ENCODE data around the gene QRFP. TPM values are rescaled to one million over a fixed set of nuclear protein-coding genes. Genes with fewer than 3 reads are reported as not detected.
A peak's percentile ranks its signal among the peaks of the same experiment; 100 is the strongest.

Gene QRFP
- not detected in 2 replicates for total RNA-seq (2021)
- long read RNA-seq, partial matches to known transcripts: 0 of 5 reads
- long read RNA-seq, other reads (novel, unspliced or antisense): 5 of 5 reads

DNA sequence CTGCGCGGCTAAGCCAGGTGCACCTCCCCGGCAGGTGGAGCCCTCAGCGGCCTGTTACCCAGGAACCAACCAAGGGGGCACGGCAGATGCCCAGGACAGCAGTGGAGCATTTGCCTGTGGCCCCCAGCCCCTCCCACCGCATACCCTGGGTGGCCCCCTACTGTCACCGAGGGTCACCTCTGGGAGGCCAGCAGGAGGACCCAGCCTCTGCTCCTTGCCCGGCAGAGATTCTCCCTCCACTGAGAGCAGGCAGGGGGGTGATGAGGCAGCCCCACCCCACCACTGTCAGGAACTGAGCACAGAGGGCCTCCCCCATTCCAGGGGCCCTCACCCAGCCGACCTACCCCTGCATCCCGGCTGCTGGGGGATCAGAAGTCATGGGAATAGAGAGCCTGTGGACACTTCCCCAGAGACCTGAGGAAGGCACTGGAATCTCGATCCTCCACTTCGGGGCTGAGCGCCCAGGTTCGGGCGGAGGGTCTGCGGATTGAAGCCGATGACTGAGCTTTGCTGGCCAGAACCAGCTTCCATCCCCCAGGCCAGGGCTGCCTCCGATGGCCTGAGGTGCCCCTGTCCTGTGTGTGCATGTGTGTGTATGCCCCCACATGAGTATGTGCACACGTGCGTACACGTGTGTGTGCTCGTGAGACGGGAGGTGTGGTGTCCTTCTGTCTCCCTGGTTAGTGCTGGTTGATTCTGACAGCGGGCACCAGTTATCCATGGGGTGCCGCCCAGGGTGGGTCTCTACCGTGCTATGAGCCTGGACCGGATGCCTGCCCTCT lies at the start of gene QRFP:
Gene QRFP, minus strand, starts transcription at position 580 of the 782 bp plus-strand sequence. CDS start 2,974 bp downstream, outside the sequence.
- Histone ChIP-seq H4K20me1 (ENCODE audit: control insufficient read depth, insufficient read depth, insufficient read length) (no peaks in the 10 kb centered on the region), H2BK12ac (ENCODE audit: insufficient read length, low read depth, low read length) (no peak within 1 kb of the TSS), H4K8ac (replicated peaks; ENCODE audit: insufficient read length, low read depth, low read length) (no peak within 1 kb of the TSS), H3K23me2 (ENCODE audit: insufficient read length, low read depth, low read length, poor library complexity, severe bottlenecking) (no peaks in the 10 kb centered on the region), H2BK20ac (ENCODE audit: low read depth, low read length, poor library complexity, severe bottlenecking) (no peak within 1 kb of the TSS), H3K4ac (ENCODE audit: low read depth, low read length) (no peak within 1 kb of the TSS), H3K27me3 (ENCODE audit: insufficient read depth, low read length) (no peaks in the 10 kb centered on the region), H3K18ac (ENCODE audit: insufficient read length, low read depth, low read length) (no peak within 1 kb of the TSS), H2AK5ac (ENCODE audit: insufficient read length, low read length) (no peak within 1 kb of the TSS), H3K14ac (ENCODE audit: insufficient read depth, low read length) (no peak within 1 kb of the TSS; the same call in 1 of the 2 replicates), H4K91ac (ENCODE audit: insufficient read length, low read depth, low read length) (no peak within 1 kb of the TSS), H3K23ac (ENCODE audit: insufficient read length, low read depth, low read length) (no peak within 1 kb of the TSS), H3K4me1 (ENCODE audit: insufficient read depth, low read length) (no peaks in the 10 kb centered on the region), H3K79me2 (ENCODE audit: insufficient read depth, low read length) (no peaks in the 10 kb centered on the region), H2AFZ (ENCODE audit: low read length) (no peak within 1 kb of the TSS), H2BK15ac (ENCODE audit: low read depth, low read length) (no peak within 1 kb of the TSS), H3K79me1 (ENCODE audit: insufficient read depth, low read depth, low read length, poor library complexity, severe bottlenecking) (no peaks in the 10 kb centered on the region), H3T11ph (ENCODE audit: low read length) (no peak within 1 kb of the TSS), H3K4me2 (ENCODE audit: insufficient read depth, insufficient read length, low read length) (no peak within 1 kb of the TSS), H3K27ac (ENCODE audit: insufficient read length, low read depth, low read length) (no peak within 1 kb of the TSS), H4K5ac (ENCODE audit: insufficient read length, low read depth, low read length) (no peak within 1 kb of the TSS), H3K56ac (ENCODE audit: insufficient read length, low read depth, low read length) (no peak within 1 kb of the TSS), H3K9me3 (ENCODE audit: control insufficient read depth, low read depth, low read length) (no peaks in the 10 kb centered on the region), H3K9ac (ENCODE audit: extremely low read depth, insufficient read length, low read length) (no peak within 1 kb of the TSS), H2BK120ac (ENCODE audit: low read depth, low read length, poor library complexity, severe bottlenecking) (no peak within 1 kb of the TSS), H2BK5ac (ENCODE audit: insufficient read length, low read length) (no peak within 1 kb of the TSS)
- H3K36me3 Mint-ChIP-seq (ENCODE audit: insufficient read depth in 1 of 3, low read depth in 3 of 3): peaks cover 0 to 15% (median 0%) of the 10 kb centered on the region in 3 experiments; a peak in 3 of 7 replicates
- DNase-seq: no peak
- no CpG with 5 or more reads among the region's 27 CpGs for WGBS (ENCODE audit: extremely low coverage, insufficient read length, low lambda C conversion rate)
- peak within 1 kb of the TSS in 1 of 3 experiments; percentile 72; a peak in 2 of 7 replicates for H3K27ac Mint-ChIP-seq
- no peak within 1 kb of the TSS for H3K4me3 Mint-ChIP-seq
- H3K4me1 Mint-ChIP-seq: peaks cover 2 to 9% of the 10 kb centered on the region in 2 experiments; a peak in 1 of 4 replicates
- TF ChIP-seq, protein P1, sequence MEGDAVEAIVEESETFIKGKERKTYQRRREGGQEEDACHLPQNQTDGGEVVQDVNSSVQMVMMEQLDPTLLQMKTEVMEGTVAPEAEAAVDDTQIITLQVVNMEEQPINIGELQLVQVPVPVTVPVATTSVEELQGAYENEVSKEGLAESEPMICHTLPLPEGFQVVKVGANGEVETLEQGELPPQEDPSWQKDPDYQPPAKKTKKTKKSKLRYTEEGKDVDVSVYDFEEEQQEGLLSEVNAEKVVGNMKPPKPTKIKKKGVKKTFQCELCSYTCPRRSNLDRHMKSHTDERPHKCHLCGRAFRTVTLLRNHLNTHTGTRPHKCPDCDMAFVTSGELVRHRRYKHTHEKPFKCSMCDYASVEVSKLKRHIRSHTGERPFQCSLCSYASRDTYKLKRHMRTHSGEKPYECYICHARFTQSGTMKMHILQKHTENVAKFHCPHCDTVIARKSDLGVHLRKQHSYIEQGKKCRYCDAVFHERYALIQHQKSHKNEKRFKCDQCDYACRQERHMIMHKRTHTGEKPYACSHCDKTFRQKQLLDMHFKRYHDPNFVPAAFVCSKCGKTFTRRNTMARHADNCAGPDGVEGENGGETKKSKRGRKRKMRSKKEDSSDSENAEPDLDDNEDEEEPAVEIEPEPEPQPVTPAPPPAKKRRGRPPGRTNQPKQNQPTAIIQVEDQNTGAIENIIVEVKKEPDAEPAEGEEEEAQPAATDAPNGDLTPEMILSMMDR (conservative IDR thresholded peaks at IDR 0.05): no peak
- H3K27me3 Mint-ChIP-seq (ENCODE audit: low read depth): peaks cover 3% of the 10 kb centered on the region; the same call in 1 of the 2 replicates
- no peaks in the 10 kb centered on the region; a peak in 1 of 5 replicates for H3K9me3 Mint-ChIP-seq
